ENCODE measurements around the gene GPM6B. TPM values are rescaled to one million over a fixed set of nuclear protein-coding genes. Genes with fewer than 3 reads are reported as not detected.

Gene GPM6B
- total and polyA plus RNA-seq, 2 donors: 1.7 to 2.3 TPM

DNA sequence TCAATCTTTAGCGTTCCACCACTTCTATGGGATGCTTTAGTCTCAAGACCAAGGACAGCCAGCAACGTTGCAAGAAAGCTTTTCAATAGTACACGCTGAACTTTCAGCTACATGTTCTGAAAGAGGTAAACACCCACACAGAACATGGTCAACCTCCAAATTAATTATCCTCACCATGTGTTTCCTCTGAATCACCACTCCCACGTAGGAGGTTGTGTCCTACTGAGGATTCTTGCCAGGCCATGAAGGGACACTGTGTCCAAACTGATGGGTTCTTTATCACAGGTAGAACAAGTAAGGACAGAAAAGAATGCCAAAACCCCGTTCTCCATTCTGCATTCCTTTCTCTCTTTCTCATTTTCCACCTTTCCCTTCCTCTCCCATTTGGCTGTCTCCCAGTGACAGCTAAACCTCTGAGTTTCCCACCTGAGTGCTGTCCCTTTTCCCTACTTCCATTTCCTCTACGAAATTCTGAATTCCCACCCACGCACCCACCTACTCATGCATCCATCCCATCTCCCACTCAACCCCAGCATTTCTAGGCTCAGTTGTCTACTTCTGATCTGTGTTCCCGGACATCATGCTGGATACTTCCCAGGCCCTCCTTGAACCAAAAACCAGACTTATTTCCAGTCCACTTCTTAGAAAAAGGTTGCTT, 29.0 kb upstream of the GPM6B start:
- no peaks in the 10 kb centered on the region for H3K27me3 ChIP-seq (ENCODE audit: control insufficient read depth in 2 of 2, insufficient read depth in 1 of 2, low read length in 1 of 2)
- 93% methylated on average over 8 of the region's 8 CpGs for WGBS

DNA sequence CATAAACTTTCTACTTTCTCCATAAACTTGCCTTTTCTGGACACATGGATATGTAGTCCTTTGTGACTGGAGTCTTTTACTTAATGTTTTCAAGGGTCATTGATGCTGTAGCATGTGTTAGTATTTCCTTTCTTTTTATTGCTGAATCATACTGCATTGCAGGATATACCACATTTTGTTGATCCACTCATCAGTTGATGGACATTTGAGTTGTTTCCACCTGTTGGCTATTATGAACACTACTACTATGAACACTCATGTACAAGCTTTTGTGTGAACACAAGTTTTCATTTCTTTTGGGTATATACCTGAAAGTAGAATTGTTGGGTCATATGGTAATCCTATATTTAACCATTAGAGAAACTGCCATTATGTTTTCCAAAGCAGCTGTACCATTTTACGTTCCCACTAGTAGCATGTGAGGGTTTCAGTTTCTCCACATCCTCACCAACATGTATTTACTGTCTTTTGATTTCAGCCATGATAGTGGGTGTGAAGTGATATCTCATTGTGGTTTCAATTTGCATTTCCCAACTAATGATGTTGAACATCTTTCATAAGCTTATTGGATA, 26.3 kb upstream of the GPM6B start:
- Histone ChIP-seq H3K4me3 (ENCODE audit: low read length in 2 of 2) (no peak overlapping the region), H3K4me1 (ENCODE audit: control insufficient read depth in 2 of 2, insufficient read depth in 2 of 2, low read length in 2 of 2) (no peaks in the 10 kb centered on the region), H3K9me3 (ENCODE audit: control insufficient read depth in 2 of 2, insufficient read depth in 1 of 2, low read length in 1 of 2) (no peaks in the 10 kb centered on the region), H3K36me3 (ENCODE audit: control insufficient read depth in 2 of 2, insufficient read depth in 2 of 2, low read length in 1 of 2) (no peaks in the 10 kb centered on the region), H3K27me3 (ENCODE audit: control insufficient read depth in 2 of 2, insufficient read depth in 1 of 2, low read length in 1 of 2) (peaks cover 0 to 2% of the 10 kb centered on the region in 2 donors), H3K27ac (ENCODE audit: low read depth in 1 of 2, low read length in 1 of 2) (no peak overlapping the region)
- 90% methylated on average over 1 of the region's 1 CpG for WGBS
- no peak for DNase-seq (ENCODE audit: low read depth in 6 of 9, low spot score in 9 of 9)

More for the DNA sequence above, 29.0 kb upstream of the GPM6B start:
- no peaks in the 10 kb centered on the region for H3K36me3 ChIP-seq (ENCODE audit: control insufficient read depth in 2 of 2, insufficient read depth in 2 of 2, low read length in 1 of 2)
- no peaks in the 10 kb centered on the region for H3K4me1 ChIP-seq (ENCODE audit: control insufficient read depth in 2 of 2, insufficient read depth in 2 of 2, low read length in 2 of 2)
- H3K27ac ChIP-seq (ENCODE audit: low read depth in 1 of 2, low read length in 1 of 2): no peak overlapping the region
- no peak for DNase-seq (ENCODE audit: low read depth in 6 of 9, low spot score in 9 of 9)
- no peaks in the 10 kb centered on the region for H3K9me3 ChIP-seq (ENCODE audit: control insufficient read depth in 2 of 2, insufficient read depth in 1 of 2, low read length in 1 of 2)
- no peak overlapping the region for H3K4me3 ChIP-seq (ENCODE audit: low read length in 2 of 2)

DNA sequence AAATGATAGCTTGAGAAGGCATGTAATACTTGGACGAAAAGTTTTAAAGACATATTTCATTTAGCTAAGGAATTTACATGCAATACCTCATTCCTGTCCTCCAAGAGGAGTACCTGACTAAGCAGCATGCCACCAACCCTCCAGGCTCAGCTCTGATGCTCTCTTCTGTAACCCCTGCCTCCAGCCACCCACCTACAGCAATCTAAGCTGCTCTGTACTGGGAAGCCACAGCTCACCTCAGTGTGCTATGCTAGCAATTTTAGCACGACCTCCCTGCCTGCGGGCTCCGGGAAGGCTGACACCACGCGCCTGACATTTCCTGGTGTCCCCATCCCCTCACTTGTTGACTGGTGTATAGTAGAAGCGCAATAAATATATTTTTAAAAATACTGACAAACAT, 23.2 kb upstream of the GPM6B start:
- Histone ChIP-seq H3K27ac (ENCODE audit: low read depth in 1 of 2, low read length in 1 of 2) (no peak overlapping the region), H3K27me3 (ENCODE audit: control insufficient read depth in 2 of 2, insufficient read depth in 1 of 2, low read length in 1 of 2) (peaks cover 0 to 2% of the 10 kb centered on the region in 2 donors), H3K9me3 (ENCODE audit: control insufficient read depth in 2 of 2, insufficient read depth in 1 of 2, low read length in 1 of 2) (no peaks in the 10 kb centered on the region), H3K4me1 (ENCODE audit: control insufficient read depth in 2 of 2, insufficient read depth in 2 of 2, low read length in 2 of 2) (no peaks in the 10 kb centered on the region), H3K4me3 (ENCODE audit: low read length in 2 of 2) (no peak overlapping the region), H3K36me3 (ENCODE audit: control insufficient read depth in 2 of 2, insufficient read depth in 2 of 2, low read length in 1 of 2) (no peaks in the 10 kb centered on the region)
- DNase-seq (ENCODE audit: low read depth in 6 of 9, low spot score in 9 of 9): no peak
- WGBS: 96% methylated on average over 7 of the region's 7 CpGs

DNA sequence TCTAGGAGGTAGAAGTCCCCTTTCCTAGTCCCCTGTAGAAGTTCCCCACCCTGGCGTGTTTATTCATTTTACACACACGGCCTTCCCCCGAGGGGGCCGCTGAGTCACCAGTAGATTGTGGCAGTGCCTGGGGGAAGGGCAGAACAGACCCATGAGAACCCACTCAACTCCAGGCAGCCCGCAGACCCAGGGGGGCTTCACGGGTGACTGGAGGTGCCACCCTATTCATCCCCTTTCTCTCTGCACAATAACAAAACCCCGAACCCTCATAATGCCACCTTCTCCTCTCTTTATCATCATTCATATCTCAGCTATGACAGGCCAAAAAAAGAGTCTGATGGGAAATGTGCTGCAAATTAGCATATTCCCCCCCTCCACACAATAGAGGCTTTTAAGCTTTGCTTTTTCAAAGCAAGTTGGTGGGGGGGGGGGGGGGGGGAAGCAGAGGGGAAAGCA, 20.4 kb upstream of the GPM6B start:
- no peak overlapping the region for H3K27ac ChIP-seq (ENCODE audit: low read depth in 1 of 2, low read length in 1 of 2)
- peaks cover 0 to 2% of the 10 kb centered on the region in 2 donors for H3K27me3 ChIP-seq (ENCODE audit: control insufficient read depth in 2 of 2, insufficient read depth in 1 of 2, low read length in 1 of 2)
- DNase-seq (ENCODE audit: low read depth in 6 of 9, low spot score in 9 of 9): no peak
- 72% methylated on average over 7 of the region's 7 CpGs for WGBS
- H3K9me3 ChIP-seq (ENCODE audit: control insufficient read depth in 2 of 2, insufficient read depth in 1 of 2, low read length in 1 of 2): no peaks in the 10 kb centered on the region
- no peaks in the 10 kb centered on the region for H3K4me1 ChIP-seq (ENCODE audit: control insufficient read depth in 2 of 2, insufficient read depth in 2 of 2, low read length in 2 of 2)
- H3K4me3 ChIP-seq (ENCODE audit: low read length in 2 of 2): no peak overlapping the region
- no peaks in the 10 kb centered on the region for H3K36me3 ChIP-seq (ENCODE audit: control insufficient read depth in 2 of 2, insufficient read depth in 2 of 2, low read length in 1 of 2)

- Histone ChIP-seq H3K4me3 (ENCODE audit: low read length in 2 of 2) (no peak overlapping the region), H3K27me3 (ENCODE audit: control insufficient read depth in 2 of 2, insufficient read depth in 1 of 2, low read length in 1 of 2) (peaks cover 0 to 2% of the 10 kb centered on the region in 2 donors), H3K4me1 (ENCODE audit: control insufficient read depth in 2 of 2, insufficient read depth in 2 of 2, low read length in 2 of 2) (no peaks in the 10 kb centered on the region), H3K36me3 (ENCODE audit: control insufficient read depth in 2 of 2, insufficient read depth in 2 of 2, low read length in 1 of 2) (no peaks in the 10 kb centered on the region), H3K27ac (ENCODE audit: low read depth in 1 of 2, low read length in 1 of 2) (no peak overlapping the region), H3K9me3 (ENCODE audit: control insufficient read depth in 2 of 2, insufficient read depth in 1 of 2, low read length in 1 of 2) (no peaks in the 10 kb centered on the region)
- 90% methylated on average over 6 of the region's 6 CpGs for WGBS
- DNase-seq (ENCODE audit: low read depth in 6 of 9, low spot score in 9 of 9): no peak
These were observed 19.7 kb upstream of the GPM6B start for GRCh38 chrX:13836575-13836974.

GRCh38 chrX:13835825-13836224, 18.9 kb upstream of the GPM6B start:
- 85% methylated on average over 4 of the region's 4 CpGs for WGBS
- no peak for DNase-seq (ENCODE audit: low read depth in 6 of 9, low spot score in 9 of 9)
- Histone ChIP-seq H3K27me3 (ENCODE audit: control insufficient read depth in 2 of 2, insufficient read depth in 1 of 2, low read length in 1 of 2) (peaks cover 0 to 2% of the 10 kb centered on the region in 2 donors), H3K27ac (ENCODE audit: low read depth in 1 of 2, low read length in 1 of 2) (no peak overlapping the region), H3K4me1 (ENCODE audit: control insufficient read depth in 2 of 2, insufficient read depth in 2 of 2, low read length in 2 of 2) (no peaks in the 10 kb centered on the region), H3K4me3 (ENCODE audit: low read length in 2 of 2) (no peak overlapping the region), H3K9me3 (ENCODE audit: control insufficient read depth in 2 of 2, insufficient read depth in 1 of 2, low read length in 1 of 2) (no peaks in the 10 kb centered on the region), H3K36me3 (ENCODE audit: control insufficient read depth in 2 of 2, insufficient read depth in 2 of 2, low read length in 1 of 2) (no peaks in the 10 kb centered on the region)

GRCh38 chrX:13834355-13834754, 17.5 kb upstream of the GPM6B start:
- no peak for DNase-seq (ENCODE audit: low read depth in 6 of 9, low spot score in 9 of 9)
- Histone ChIP-seq H3K4me1 (ENCODE audit: control insufficient read depth in 2 of 2, insufficient read depth in 2 of 2, low read length in 2 of 2) (no peaks in the 10 kb centered on the region), H3K9me3 (ENCODE audit: control insufficient read depth in 2 of 2, insufficient read depth in 1 of 2, low read length in 1 of 2) (no peaks in the 10 kb centered on the region), H3K27ac (ENCODE audit: low read depth in 1 of 2, low read length in 1 of 2) (no peak overlapping the region), H3K4me3 (ENCODE audit: low read length in 2 of 2) (no peak overlapping the region), H3K27me3 (ENCODE audit: control insufficient read depth in 2 of 2, insufficient read depth in 1 of 2, low read length in 1 of 2) (peaks cover 0 to 2% of the 10 kb centered on the region in 2 donors), H3K36me3 (ENCODE audit: control insufficient read depth in 2 of 2, insufficient read depth in 2 of 2, low read length in 1 of 2) (no peaks in the 10 kb centered on the region)
- WGBS: 94% methylated on average over 2 of the region's 2 CpGs

GRCh38 chrX:13829983-13830382, 13.1 kb upstream of the GPM6B start:
- no peak for DNase-seq (ENCODE audit: low read depth in 6 of 9, low spot score in 9 of 9)
- Histone ChIP-seq H3K4me1 (ENCODE audit: control insufficient read depth in 2 of 2, insufficient read depth in 2 of 2, low read length in 2 of 2) (no peaks in the 10 kb centered on the region), H3K4me3 (ENCODE audit: low read length in 2 of 2) (no peak overlapping the region), H3K36me3 (ENCODE audit: control insufficient read depth in 2 of 2, insufficient read depth in 2 of 2, low read length in 1 of 2) (no peaks in the 10 kb centered on the region), H3K9me3 (ENCODE audit: control insufficient read depth in 2 of 2, insufficient read depth in 1 of 2, low read length in 1 of 2) (no peaks in the 10 kb centered on the region), H3K27me3 (ENCODE audit: control insufficient read depth in 2 of 2, insufficient read depth in 1 of 2, low read length in 1 of 2) (no peaks in the 10 kb centered on the region), H3K27ac (ENCODE audit: low read depth in 1 of 2, low read length in 1 of 2) (no peak overlapping the region)
- WGBS: 96% methylated on average over 5 of the region's 5 CpGs

- no peaks in the 10 kb centered on the region for H3K36me3 ChIP-seq (ENCODE audit: control insufficient read depth in 2 of 2, insufficient read depth in 2 of 2, low read length in 1 of 2)
- 97% methylated on average over 4 of the region's 4 CpGs for WGBS
- H3K4me3 ChIP-seq (ENCODE audit: low read length in 2 of 2): no peak overlapping the region
- no peak for DNase-seq (ENCODE audit: low read depth in 6 of 9, low spot score in 9 of 9)
- H3K9me3 ChIP-seq (ENCODE audit: control insufficient read depth in 2 of 2, insufficient read depth in 1 of 2, low read length in 1 of 2): no peaks in the 10 kb centered on the region
- no peak overlapping the region for H3K27ac ChIP-seq (ENCODE audit: low read depth in 1 of 2, low read length in 1 of 2)
- no peaks in the 10 kb centered on the region for H3K27me3 ChIP-seq (ENCODE audit: control insufficient read depth in 2 of 2, insufficient read depth in 1 of 2, low read length in 1 of 2)
- H3K4me1 ChIP-seq (ENCODE audit: control insufficient read depth in 2 of 2, insufficient read depth in 2 of 2, low read length in 2 of 2): no peaks in the 10 kb centered on the region
These were observed 11.5 kb upstream of the GPM6B start for GRCh38 chrX:13828392-13828791.
